ENCODE results near the gene DENND1B. TPM values are rescaled to one million over a fixed set of nuclear protein-coding genes. Genes with fewer than 3 reads are reported as not detected.

Gene DENND1B
- polyA plus RNA-seq, 1 of the 3 experiments (the other 2 are of a cell fraction), result 1.4 TPM

- Histone ChIP-seq H3K9ac (no peak overlapping the region), H3K27me3 (ENCODE audit: insufficient read depth) (no peaks in the 10 kb centered on the region), H3K4me2 (no peak overlapping the region), H2AFZ (ENCODE audit: low read depth) (no peak overlapping the region), H3K4me3 (ENCODE audit: low read depth in 2 of 2, low read length in 1 of 2) (no peak overlapping the region), H3K79me2 (ENCODE audit: insufficient read depth) (no peaks in the 10 kb centered on the region), H3F3A (replicated peaks; ENCODE audit: insufficient read depth) (no peaks in the 10 kb centered on the region), H3K36me3 (replicated peaks in 1 of 2; ENCODE audit: control insufficient read depth in 1 of 2, insufficient read depth in 2 of 2, low read length in 1 of 2) (no peaks in the 10 kb centered on the region), H3K27ac (ENCODE audit: low read depth in 2 of 2, low read length in 1 of 2) (no peak overlapping the region), H4K20me1 (ENCODE audit: insufficient read depth) (no peaks in the 10 kb centered on the region), H3K9me3 (no peaks in the 10 kb centered on the region; the same call in 1 of the 2 replicates), H3K4me1 (ENCODE audit: control insufficient read depth in 1 of 2, insufficient read depth in 2 of 2, low read depth in 1 of 2, low read length in 1 of 2) (no peaks in the 10 kb centered on the region), H3K9me2 (no peaks in the 10 kb centered on the region)
- CTCF ChIA-PET, result no interaction called here
- TF ChIP-seq SIN3A (IDR thresholded peaks at IDR 0.05; ENCODE audit: borderline replicate concordance, low read depth, low read length) (no peak), PBX3 (IDR thresholded peaks at IDR 0.05) (no peak), MEF2A (IDR thresholded peaks at IDR 0.05; ENCODE audit: borderline replicate concordance, low read depth) (no peak), NFIC (IDR thresholded peaks at IDR 0.05; ENCODE audit: borderline replicate concordance) (no peak), MAX (IDR thresholded peaks at IDR 0.05; ENCODE audit: low read depth) (no peak), FOXJ3 (CRISPR knock-in tag; IDR thresholded peaks at IDR 0.05) (no peak)
- DNase-seq, result no peak
- POLR2A ChIA-PET, result no interaction called here
- 55% methylated on average over 2 of the region's 4 CpGs for WGBS (ENCODE audit: low lambda C conversion rate)
Observed at GRCh38 chr1:197801684-197802083, 26.4 kb upstream of the DENND1B start.

- ChIA-PET POLR2A (no interaction called here), CTCF (no interaction called here)
- no peak overlapping the region for H3K4me2 ChIP-seq
- no peaks in the 10 kb centered on the region; the same call in 1 of the 2 replicates for H3K9me3 ChIP-seq
- no peaks in the 10 kb centered on the region for H3K79me2 ChIP-seq (ENCODE audit: insufficient read depth)
- H3K4me1 ChIP-seq (ENCODE audit: control insufficient read depth in 1 of 2, insufficient read depth in 2 of 2, low read depth in 1 of 2, low read length in 1 of 2), result no peaks in the 10 kb centered on the region
- no peak overlapping the region for H3K9ac ChIP-seq
- H4K20me1 ChIP-seq (ENCODE audit: insufficient read depth), result no peaks in the 10 kb centered on the region
- no peaks in the 10 kb centered on the region for H3K9me2 ChIP-seq
- 0% methylated on average over 1 of the region's 1 CpG for WGBS (ENCODE audit: low lambda C conversion rate)
- H3K27me3 ChIP-seq (ENCODE audit: insufficient read depth), result no peaks in the 10 kb centered on the region
- no peak for DNase-seq
- no peak overlapping the region for H3K27ac ChIP-seq (ENCODE audit: low read depth in 2 of 2, low read length in 1 of 2)
- no peak overlapping the region for H2AFZ ChIP-seq (ENCODE audit: low read depth)
- H3K36me3 ChIP-seq (replicated peaks in 1 of 2; ENCODE audit: control insufficient read depth in 1 of 2, insufficient read depth in 2 of 2, low read length in 1 of 2), result no peaks in the 10 kb centered on the region
- H3F3A ChIP-seq (replicated peaks; ENCODE audit: insufficient read depth), result no peaks in the 10 kb centered on the region
- H3K4me3 ChIP-seq (ENCODE audit: low read depth in 2 of 2, low read length in 1 of 2), result no peak overlapping the region
- TF ChIP-seq RXRA (IDR thresholded peaks at IDR 0.05; ENCODE audit: borderline replicate concordance, low read depth) (no peak), SIN3A (IDR thresholded peaks at IDR 0.05; ENCODE audit: borderline replicate concordance, low read depth, low read length) (no peak), IRF3 (IDR thresholded peaks at IDR 0.05; ENCODE audit: low read depth, low read length) (no peak), EP300 (IDR thresholded peaks at IDR 0.05; ENCODE audit: borderline replicate concordance in 1 of 2, low read depth in 1 of 2, low read length in 1 of 2) (no peak), FOXM1 (IDR thresholded peaks at IDR 0.05; ENCODE audit: low read depth) (no peak), TCF12 (IDR thresholded peaks at IDR 0.05) (no peak), MAX (IDR thresholded peaks at IDR 0.05; ENCODE audit: low read depth) (no peak), CHD2 (IDR thresholded peaks at IDR 0.05; ENCODE audit: low read length, partially characterized antibody) (no peak), RCOR1 (IDR thresholded peaks at IDR 0.05; ENCODE audit: low read length) (no peak), SMC3 (IDR thresholded peaks at IDR 0.05; ENCODE audit: low read depth, low read length) (no peak), PBX3 (IDR thresholded peaks at IDR 0.05) (no peak), EZH2phosphoT487 (IDR thresholded peaks at IDR 0.05; ENCODE audit: borderline replicate concordance, low read depth) (no peak), FOXJ3 (CRISPR knock-in tag; IDR thresholded peaks at IDR 0.05) (no peak), RAD21 (IDR thresholded peaks at IDR 0.05; ENCODE audit: low read length) (no peak), REST (IDR thresholded peaks at IDR 0.05; ENCODE audit: low read depth, low read length) (no peak), MXI1 (IDR thresholded peaks at IDR 0.05; ENCODE audit: low read depth, low read length) (no peak), YY1 (IDR thresholded peaks at IDR 0.05; ENCODE audit: low read depth) (no peak), USF1 (IDR thresholded peaks at IDR 0.05; ENCODE audit: borderline replicate concordance, low read depth) (no peak), ELF1 (IDR thresholded peaks at IDR 0.05) (no peak)
Observed at GRCh38 chr1:197801111-197801482, 25.8 kb upstream of the DENND1B start.
